Cerebellar nuclear complex (tissue), 1 donor: Measurements from ENCODE around the gene AHNAK.
"Not testable (repeated sequence)": the region's sequence is repeated elsewhere in the genome, so short reads cannot be mapped to it uniquely, and the experiment has no call there.

Source experiments
- DNase-seq, 2 experiments: peaks; one replicate each; lab custom pipeline; 2025; lab: John Stamatoyannopoulos, UW

Gene AHNAK

DNA sequence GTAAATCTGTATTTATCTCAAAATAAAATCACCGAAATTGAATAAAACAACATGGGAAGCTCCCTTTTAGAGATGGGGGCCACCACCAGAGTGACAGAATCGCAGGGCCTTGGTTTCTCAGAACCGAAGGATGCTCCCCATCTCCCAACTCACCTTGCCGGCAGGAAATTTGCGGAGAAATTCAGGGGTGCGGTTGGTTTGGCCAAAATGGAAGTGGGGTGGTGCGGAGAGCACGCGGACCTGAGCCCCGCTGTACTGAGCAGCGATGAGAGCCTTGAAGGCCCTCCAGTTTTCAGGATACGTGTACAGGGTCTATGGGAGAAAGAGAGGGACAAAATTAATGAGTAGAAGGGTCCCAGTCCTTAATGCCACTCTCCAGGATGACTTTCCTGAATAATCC lies 25.8 kb upstream of the AHNAK start:
- DNase-seq: no peak

DNA sequence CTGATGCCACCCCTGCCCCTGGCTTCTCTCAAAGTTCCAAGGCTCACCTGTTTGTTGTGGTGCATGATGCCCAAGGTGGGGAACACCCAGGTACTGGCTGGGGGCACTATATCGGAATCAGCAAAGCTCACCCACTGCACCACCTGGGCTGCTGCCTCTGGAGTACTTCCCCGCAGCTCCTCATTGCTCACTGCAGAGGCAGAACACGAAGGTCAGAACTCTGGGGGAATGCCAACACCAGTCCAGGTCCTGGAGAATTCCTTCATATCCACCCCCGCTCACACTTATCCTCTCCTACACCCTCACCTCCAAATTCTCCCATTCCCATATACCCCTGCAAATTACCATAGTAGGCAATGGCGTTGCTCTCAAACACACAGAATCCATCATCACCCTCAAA lies 24.9 kb upstream of the AHNAK start:
- not testable (repeated sequence) for DNase-seq

DNA sequence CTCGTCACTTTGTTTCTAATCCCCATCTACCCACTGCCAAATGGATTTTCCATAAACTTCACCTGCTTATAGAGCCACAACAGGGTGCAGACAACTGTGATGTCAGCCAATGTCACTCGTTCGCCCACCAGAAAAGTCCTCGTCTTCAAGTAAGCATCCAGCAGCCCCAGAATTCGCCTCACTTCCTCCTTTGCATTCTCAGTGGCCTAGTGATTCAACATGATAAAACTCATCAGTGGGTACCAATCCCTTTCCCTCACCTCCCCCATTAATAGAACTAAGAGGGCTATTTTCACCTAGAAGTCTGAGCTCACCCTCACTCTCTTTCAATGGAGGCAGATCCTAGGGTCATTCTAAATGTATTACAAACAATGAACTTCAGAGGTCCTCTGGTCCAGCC lies 24.3 kb upstream of the AHNAK start:
- DNase-seq: not testable (repeated sequence)

DNA sequence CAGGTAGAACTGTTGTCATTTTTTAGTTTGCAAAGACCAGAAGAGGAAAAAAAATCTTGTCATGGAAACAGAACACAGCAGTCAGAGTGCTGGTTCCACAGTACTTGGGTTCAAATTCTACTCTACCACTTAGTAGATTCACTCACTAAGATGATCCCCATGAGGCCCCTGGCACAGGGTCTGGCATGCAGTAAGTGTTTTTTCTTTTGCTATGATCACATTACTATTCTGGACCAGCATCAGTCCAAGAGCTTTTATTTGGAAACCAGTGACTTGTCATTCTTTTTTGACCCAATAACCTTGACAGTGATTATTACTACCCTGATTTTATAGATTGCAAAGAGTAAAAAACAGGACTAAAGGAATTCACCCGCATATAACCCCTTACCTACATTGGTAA lies 23.0 kb upstream of the AHNAK start:
- DNase-seq: no peak

DNA sequence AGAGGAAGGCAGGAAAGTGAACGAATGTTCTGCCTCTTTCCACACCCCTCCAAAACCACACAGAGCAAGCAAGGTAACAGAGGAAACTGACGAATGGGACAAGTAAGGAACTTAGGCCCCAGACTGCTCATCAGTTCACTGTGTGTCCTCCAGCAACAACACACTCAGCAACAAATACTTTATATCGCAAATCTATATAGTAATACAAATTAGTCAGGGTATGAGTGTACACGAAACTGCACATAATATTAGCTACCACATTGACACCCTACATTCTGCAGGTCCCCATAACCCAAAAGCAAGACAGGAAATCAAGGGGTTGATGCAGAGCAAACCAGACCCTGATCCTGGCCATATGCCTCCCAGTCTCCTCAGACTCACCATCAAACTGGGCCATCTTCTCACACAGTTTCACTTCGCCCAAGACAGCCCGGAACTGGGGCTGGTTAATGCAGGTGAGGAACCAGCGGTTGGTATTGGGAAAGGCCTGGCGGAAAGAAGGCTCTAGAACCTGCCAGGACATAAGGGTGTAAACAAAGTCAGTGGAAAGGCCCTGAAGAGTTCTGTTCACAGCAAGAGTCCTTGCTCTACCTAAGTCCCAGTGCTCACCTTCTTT lies 20.5 kb upstream of the AHNAK start:
- no peak for DNase-seq

DNA sequence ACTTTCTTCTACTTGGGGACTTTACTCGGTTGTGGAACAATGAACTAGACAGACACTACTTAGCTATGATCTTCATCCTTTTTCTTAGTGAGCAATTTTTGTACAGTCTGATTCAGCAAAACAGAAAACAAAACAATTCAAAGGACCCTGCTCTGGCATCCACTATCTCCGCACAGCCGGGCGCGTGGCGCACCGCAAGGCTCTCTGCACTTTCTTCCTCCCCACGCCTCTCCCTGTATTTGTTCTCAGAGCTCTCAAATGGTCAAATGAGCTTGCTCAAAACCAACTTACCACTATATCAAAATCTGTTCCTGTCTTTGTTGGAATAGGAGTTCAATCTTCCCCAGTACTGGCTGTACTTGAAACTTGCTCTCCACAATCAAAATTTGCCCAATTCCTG lies 19.6 kb upstream of the AHNAK start:
- DNase-seq: no peak

DNA sequence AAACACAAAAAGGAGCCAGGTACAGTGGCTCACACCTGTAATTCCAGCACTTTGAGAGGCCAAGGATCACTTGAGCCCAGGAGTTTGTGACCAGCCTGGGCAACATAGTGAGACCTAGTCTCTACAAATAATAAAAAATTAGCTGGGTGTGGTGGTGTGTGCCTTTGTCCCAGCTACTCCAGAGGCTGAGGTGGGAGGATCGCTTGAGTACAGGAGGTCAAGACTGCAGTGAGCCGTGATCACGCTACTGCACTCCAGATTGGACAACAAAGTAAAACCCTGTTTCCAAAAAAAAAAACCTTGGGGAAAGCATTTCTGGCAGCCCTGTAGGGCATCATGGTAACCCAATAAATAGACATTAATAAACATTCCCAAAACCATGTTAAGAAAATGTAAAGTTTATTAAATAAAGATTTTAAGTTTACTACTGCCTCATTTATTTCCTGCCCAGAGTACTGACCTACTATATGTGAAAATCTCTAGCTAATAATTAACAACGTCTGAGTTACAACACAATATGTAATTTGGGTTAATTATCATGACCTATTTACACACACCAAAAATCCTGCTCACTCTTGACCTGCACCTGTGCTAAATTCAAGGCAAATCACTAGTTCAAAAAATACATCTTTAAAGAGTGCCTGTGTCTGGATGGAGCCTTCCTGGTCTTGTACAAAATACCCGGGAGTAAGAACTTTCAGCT lies 18.6 kb upstream of the AHNAK start:
- no peak for DNase-seq

DNA sequence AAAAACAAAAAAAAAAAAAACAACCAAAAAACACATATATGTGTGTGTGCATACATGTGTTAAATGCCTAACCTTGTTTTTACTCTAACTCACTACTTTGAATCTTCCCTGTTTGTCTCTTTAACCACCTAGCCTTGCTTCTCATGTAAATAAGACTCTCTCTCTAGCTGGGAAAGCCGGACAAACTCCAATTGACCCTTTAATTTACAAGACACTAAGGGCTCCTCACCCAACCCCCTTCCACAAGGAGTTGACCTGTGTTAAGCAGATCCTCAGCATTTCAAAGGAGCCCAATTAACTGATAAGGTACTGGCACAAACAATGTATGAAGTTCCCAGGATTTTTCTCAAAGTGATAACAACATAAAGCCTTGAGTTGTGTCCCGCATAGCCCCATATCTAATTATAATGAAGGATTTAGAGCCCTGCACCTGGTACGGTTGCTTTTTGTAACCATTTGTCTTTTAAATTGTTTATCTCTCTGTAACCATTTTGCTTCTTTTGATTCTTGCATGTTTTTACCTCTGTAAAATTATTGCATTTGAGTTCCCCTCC lies 15.1 kb upstream of the AHNAK start:
- not testable (repeated sequence) for DNase-seq

DNA sequence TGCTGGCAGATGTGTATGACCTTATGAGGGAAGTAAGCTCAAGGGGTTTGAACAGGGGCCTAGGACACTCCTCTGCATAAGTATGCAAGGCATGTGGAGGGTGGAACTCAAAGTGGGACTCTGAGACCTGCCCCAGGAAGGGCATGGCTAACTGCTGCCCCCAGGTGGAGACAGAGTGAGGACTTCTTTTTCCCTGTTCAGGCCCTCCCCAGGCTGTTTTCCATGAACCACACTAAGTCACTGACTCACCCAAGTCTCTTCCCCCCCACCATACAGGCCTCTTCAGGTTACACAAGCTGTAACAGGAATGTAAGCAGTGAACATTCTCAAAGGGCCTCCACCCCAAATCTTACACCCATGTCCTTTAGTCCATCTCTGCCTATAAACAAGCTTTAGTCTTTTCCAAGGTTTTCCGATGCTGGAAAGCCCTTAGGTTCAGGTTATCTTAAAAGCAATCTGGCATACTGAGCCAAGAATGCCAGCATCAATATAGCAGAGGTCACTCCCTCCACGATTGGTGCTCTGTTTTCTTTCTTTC lies 14.0 kb upstream of the AHNAK start:
- no peak for DNase-seq

DNA sequence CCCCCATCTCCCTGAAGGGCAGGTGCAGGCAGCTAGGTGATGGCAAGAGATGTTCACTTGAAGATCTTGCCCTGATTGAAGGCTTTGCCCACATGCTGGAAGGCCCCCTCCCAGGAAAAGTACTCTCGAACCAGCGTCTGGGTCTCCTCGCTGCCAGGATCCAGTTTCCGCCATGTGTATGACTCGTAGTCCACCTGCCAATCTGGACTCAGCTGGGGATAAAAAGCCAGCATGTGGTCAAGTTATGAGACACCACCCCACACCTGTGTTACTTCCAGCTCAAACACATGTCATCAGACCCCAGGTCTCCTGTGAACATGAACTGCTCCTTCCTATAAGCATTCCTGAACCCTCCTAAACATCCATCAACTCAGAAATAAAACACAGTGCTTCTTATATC lies 13.0 kb upstream of the AHNAK start:
- DNase-seq: not testable (repeated sequence)

DNA sequence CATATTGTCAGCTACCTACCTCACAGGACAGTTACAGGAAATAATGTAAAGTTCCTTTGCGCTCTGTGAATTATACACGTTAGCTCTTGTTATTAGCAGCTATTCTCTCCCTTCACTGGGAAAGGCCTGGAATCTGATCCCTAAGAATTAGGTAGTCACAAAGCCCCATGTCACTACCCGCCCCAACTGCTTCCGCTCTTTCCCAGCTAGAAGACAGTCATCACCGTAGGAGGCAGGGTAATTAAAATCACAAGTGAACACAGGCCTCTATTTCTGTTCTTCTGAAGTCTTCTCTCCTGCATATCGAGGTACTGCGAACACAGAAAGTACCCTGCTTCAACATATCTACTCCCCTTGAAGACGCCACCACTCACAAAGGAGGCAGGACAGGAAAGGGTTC lies 12.6 kb upstream of the AHNAK start:
- no peak for DNase-seq

DNA sequence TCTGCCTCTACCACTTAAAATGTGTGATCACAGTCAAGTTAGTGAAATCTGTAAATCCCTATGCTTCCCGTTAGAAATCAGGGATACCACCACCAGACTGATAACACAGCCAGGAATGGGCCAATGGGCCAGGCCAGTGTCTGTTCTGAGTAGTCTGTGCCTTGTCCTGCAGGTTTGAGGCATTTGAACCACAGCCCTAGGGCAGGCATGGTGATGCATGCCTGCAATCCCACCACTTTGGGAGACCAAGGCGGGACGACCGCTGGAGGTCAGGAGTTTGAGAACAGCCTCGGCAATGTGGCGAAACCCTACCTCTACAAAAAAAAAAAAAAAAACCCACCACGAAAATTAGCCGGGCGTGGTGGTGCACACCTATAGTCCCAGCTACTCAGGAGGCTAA lies 12.1 kb upstream of the AHNAK start:
- no peak for DNase-seq

DNA sequence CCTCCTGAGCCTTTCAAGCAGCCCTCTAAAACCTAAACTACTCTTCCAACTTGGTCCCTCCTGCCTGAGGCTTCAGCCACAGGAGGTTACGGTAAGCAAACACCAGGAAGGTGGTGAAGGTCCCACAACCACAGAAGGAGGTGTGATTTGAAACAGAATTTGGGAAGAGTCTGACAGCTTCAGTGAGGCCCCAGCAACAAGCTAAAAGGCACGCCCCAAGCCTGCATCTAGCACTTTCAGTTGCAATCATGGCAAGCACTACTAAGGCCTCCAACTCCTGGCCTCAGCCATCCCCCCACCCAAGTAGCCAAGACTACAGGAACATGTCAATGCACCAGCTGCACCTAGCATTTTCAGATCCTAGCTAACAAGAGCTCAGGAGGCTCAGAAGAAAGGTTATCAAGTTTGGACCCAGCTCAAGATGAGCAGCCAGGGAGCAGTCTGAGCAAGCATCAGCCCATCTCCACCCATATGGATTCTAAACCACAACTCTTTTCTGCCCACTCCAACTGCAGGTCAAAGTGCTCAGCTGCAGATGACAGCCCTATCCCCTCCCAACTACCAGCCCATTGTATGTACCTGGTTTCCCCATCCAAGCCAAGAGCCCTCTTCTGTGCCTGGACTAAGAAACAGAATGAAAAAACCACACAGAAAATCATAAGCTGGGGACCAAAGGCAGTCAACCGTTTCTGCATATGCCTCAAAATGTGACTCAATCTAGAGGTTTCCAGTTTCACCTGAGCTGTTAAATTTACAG lies 10.4 kb upstream of the AHNAK start:
- no peak for DNase-seq

DNA sequence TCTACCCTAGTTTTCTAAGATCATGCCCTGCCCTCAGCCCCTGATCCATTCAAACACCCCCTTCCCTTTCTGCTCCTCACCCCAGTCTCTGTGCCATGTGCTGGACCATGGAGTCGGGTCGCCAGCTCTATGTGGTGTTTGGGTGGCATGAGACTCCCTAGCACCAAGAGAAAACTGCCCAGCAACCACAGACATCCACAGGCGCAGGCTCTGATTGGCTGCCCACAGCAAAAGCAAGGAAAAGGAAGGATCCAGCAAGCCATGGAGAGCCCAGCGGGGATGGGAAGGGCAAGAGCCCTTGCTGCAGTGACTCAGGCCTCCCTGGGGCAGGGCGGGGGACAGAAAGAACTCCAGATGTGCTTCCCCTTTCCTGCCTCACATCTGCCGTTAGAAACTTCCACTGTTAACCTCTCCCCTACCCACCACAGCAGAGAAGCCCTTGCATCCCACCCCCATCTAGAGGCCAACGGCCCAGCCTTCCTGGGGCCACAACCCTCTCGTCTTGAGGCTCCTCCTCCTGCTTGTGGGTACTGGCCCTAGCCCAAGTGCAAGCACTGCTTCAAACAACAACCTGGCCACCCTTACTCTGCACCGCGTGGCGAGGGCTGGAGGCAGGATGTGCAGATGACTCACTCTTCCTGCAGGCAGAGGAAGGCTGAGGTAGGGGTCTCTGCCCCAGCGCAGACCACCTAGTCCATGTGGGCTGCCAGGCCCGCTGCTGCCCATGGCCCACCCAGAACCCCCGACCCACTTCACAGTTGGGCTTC lies 9.7 kb upstream of the AHNAK start:
- no peak for DNase-seq

DNA sequence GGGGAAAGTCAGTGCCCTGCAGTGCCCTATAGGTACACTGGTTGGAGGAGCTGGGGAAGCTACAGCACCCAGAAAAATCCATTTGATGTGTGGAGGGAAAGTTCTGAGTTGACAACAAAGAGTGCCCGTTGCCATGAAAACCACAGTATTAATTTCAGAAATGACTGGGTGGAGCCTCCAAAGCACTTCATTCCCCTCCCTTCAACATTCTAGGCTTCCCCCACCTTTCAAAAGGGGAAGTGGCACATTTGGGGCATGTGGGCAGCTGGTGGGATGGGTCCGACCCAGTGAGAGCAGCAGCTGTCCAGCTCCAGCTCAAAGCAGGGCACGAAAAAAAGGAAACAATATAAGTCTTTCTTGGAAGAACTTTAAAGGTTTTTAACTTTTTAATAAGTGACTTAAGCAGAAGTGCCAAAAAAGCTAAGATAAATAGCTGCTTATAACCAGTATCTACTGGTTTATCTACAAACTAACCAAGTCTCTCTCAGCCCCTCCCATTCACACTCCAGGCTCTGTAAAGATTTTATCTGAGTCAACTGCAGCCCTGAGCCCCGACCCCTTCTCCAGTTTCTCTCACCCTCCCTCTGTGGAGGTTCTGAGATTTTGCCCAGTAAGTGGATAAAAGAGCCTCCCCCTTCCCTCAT lies 9.0 kb upstream of the AHNAK start:
- DNase-seq: no peak

DNA sequence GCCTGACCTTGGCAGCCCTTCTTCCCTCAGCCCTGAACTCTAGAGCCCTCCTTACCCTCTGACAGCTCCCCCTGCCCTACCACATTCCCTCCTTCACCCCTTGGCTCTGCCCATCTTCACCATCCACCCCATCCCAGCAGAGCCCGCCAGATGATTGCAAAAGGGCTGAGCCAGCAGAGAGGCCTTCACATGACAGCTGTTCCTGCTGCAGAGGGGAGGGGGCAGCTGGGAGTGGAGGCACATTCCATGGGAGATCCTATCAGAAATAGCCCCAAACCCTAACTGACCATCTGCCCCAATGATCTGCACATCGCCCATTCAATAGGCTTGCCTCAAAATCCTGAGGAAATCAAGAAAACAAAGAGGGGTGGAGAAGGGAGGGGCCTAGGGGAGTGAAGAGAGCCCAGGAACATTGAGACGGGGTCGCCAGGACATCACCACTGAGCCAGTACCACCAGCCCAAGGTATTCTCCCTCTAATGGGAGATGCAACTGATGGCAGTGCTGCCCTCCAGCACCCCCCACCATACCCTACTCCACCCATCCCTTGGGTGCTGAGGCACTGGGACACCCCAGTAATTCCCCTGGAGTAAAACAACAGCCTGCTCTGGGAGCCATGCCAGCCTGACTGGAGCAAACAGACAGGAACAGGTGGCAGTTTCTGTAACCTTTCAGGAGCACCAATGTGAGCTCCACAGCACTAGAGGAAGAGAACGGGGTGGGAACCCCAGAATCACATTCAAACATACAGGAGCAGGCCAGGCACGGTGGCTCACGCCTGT lies 8.0 kb upstream of the AHNAK start:
- DNase-seq: no peak

DNA sequence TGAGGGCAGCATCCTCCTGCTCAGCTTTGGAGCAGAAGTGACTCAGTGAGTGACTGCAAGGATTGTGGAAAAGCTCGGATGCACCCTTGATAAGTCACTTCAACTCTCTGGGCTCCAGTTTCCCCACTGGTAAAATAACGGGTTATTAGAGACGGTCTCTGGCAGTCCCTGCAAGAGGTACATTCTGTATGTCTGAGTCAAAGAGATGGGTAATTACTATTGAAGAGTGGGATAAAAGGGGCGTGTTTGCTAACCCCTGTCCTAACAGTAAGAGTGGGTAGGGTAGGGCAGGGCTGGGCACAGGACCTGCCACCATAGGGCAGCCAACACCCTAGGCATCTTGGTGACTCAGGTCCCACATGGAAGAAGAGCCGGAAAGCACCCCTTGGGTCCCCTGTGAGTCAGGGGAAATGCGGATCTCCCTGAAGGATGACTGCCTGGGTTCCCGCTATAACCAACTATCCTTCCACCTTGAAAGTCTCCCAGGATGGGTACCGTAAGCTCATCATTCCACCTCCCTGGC lies 7.3 kb upstream of the AHNAK start:
- no peak for DNase-seq

DNA sequence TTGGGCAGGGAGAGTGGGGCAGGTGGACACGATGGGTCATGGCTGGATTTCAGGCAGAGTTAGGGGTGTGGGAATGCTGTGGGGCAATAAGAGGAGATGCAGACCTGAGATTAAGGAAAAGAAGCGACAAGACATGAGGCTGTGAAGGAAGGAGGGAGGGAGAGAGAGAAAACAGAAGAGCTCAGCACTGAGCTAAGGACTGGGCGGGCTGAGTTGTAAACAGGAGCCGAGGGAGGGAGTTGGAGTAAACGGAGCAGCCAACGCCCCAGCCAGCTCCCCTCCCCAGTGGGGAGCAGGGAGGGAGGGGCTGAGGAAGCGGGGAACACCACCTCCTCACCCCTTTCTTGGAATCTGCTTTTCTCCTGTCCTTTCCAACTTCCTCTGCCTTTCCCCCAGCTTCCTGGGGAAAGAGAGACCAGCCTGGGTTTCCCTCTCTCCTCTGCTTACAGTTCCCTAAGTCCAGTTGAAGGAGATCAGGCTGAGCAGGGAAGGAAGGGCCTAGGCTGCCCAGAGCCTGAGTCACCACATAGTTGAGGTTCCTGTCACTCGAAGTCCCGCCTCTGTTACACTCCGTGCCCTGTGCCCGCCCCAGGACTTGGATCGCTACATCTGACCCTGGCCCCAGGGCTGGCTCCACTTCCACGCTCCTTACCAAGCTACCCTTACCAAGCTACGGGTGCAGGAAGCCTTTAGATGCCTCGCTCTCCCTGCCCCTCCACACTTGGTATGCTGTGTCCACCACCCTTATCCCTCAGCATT lies 6.7 kb upstream of the AHNAK start:
- no peak for DNase-seq

DNA sequence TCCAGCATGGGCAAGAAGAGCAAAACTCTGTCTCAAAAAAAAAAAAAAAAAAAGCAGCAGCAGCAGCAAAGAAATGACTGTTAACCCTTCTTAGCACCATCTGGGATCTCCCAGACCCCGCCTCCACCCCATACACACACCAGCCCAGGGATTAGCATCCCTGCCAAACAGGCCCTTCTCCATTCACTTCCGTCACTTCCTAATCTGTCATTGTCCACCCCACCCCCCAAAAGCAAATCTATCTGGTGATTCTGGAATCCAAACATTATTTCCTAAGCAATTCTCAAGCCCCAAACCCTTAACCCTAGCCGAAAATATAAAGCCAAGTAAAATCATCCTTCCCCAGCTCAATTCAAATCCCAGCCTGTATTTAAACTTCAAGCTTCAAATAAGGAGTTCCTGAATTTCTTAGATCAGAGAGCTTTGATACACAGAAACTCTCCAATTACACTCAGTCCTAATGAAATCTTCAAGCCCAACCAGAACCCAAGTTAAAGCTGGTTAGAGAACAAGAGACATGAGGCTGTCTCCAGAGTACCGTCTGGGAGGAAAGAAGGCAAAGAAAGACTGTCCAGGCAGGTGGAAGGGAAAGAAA lies 6.0 kb upstream of the AHNAK start:
- no peak for DNase-seq
